Testis (tissue), 3 donors: ENCODE results near the gene ALDH1A2. TPM values are rescaled to one million over a fixed set of nuclear protein-coding genes. Genes with fewer than 3 reads are reported as not detected.

Experiments used
- DNase-seq: peaks from one replicate; pipeline ENCODE4 v3.0.0-alpha.2; 2019
- H3K27ac ChIP-seq, 2 donors: fragments of 200-600 bp; sonication (generic); one replicate each; pipeline ENCODE4 v1.5.1; 2019
- H3K27me3 ChIP-seq: fragments of 200-600 bp; sonication (generic); one replicate; pipeline ENCODE4 v1.5.1; 2019
- H3K36me3 ChIP-seq: fragments of 200-600 bp; sonication (generic); one replicate; pipeline ENCODE4 v1.5.1; 2017; ENCODE audit warnings: low read depth; ENCODE audit errors: missing control alignments
- H3K4me1 ChIP-seq: fragments of 200-600 bp; sonication (generic); one replicate; pipeline ENCODE4 v1.5.1; 2019
- H3K4me3 ChIP-seq, 2 donors: fragments of 200-600 bp; sonication (generic); one replicate each; pipeline ENCODE4 v1.5.1; 2017 to 2019
- H3K9me3 ChIP-seq: fragments of 200-600 bp; sonication (generic); one replicate; pipeline ENCODE4 v1.5.1; 2017
- POLR2A ChIP-seq: fragments of 450-650 bp; IDR thresholded peaks from one replicate; pipeline ENCODE4 v1.6.1; 2017; ENCODE audit warnings: antibody characterized with exemption, mild to moderate bottlenecking, moderate library complexity
- WGBS, 2 donors: methylation state at CpG; one replicate each; pipeline ENCODE4 v1.1.5; 2018; 5-methylcytosine and 5-hydroxymethylcytosine counted together
- intact Hi-C: fragments of 100-400 bp; cut with DNase I; formaldehyde crosslinking; loops from one replicate; pipeline ENCODE4 v1.15.1; 2023; ENCODE audit warnings: low total_unique reads
- polyA plus RNA-seq: library from polyadenylated mRNA; stranded (reverse); fragments of 350-450 nt; fragmentation: Illumina TruSeq; extraction: RNeasy Lipid Tissue Mini Kit (QIAGEN cat#74804); gene quantifications from one replicate; pipeline ENCODE4 v1.2.3, GENCODE V29; 2014; ENCODE audit warnings: low read depth, low replicate concordance; ENCODE audit not compliant: insufficient read depth
- total RNA-seq, 2 donors: library from RNA; depleted of rRNA; stranded (reverse); fragments of >200 nt; gene quantifications; one replicate each; pipeline ENCODE4 v1.2.3, GENCODE V29; 2016
- TF ChIP-seq, protein P1 (sequence below), 3 experiments: fragments of 450-650 bp in 2 of 3; fragments of 200-600 bp in 1 of 3; sonication (generic) in 1 of 3; IDR thresholded peaks; one replicate each; pipeline ENCODE4 v1.5.1; 2016 to 2019; ENCODE audit warnings: antibody characterized with exemption in 3 of 3, mild to moderate bottlenecking in 2 of 3, moderate library complexity in 1 of 3

The ALDH1A2 gene
- total and polyA plus RNA-seq, 3 donors from 2014 or later, result 71.2 to 210 (median 91.2) TPM

DNA sequence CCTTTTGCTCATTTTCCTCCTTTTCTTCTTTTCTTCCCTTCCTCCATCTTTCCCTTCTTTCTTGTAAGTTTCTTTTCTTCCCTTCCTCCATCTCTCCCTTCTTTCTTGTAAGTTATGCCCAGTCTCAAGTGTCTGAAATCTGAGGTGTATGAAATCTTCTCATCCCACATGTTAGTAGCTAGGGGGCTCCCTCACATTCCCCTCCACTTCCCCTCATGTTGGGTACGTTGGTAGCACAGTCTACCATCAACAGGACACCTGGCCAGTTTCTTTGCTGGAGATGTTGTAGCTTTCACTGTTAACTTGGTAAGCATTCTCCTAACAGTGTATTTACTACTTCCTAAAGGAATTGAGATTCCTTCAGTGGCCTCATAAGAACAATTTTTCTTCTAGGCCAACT, 133.9 kb downstream of the ALDH1A2 start:
- Histone ChIP-seq H3K27ac (no peak overlapping the region), H3K4me1 (no peaks in the 10 kb centered on the region), H3K9me3 (no peaks in the 10 kb centered on the region), H3K27me3 (no peaks in the 10 kb centered on the region), H3K4me3 (no peak overlapping the region), H3K36me3 (no peaks in the 10 kb centered on the region)
- no peak for DNase-seq
- WGBS, 2 donors, result 85% methylated on average over 1 of the region's 1 CpG
- TF ChIP-seq, protein P1, sequence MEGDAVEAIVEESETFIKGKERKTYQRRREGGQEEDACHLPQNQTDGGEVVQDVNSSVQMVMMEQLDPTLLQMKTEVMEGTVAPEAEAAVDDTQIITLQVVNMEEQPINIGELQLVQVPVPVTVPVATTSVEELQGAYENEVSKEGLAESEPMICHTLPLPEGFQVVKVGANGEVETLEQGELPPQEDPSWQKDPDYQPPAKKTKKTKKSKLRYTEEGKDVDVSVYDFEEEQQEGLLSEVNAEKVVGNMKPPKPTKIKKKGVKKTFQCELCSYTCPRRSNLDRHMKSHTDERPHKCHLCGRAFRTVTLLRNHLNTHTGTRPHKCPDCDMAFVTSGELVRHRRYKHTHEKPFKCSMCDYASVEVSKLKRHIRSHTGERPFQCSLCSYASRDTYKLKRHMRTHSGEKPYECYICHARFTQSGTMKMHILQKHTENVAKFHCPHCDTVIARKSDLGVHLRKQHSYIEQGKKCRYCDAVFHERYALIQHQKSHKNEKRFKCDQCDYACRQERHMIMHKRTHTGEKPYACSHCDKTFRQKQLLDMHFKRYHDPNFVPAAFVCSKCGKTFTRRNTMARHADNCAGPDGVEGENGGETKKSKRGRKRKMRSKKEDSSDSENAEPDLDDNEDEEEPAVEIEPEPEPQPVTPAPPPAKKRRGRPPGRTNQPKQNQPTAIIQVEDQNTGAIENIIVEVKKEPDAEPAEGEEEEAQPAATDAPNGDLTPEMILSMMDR (IDR thresholded peaks at IDR 0.05), result no peak
- no peak for TF ChIP-seq POLR2A
- intact Hi-C loops, result no loop called here

DNA sequence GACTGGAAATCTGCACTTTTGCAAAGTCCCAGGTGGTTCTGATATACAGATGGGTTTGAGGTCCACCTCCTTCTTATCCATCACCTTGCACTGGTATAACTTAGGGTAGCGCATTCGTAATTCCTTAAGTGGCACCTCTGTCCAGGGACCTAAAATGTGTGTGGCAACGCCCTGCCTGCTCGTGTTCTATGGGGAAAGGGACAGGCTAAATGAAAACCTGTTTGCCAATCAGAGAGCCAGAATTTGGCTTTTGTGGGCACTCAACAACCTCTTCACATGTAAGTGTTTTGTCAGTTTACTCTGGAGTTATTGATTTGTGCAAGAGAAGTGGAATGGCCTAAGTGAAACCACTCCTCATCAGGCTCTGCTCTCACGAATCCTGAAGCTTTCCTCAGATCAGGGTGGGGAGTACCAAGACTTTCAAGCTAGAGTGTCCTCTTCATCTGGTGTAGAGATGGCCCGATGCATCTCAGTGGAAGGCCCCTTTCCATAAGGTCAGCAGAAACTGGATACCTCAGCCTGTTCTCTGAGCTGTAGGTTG, 138.3 kb downstream of the ALDH1A2 start:
- Histone ChIP-seq H3K36me3 (no peaks in the 10 kb centered on the region), H3K27ac (no peak overlapping the region), H3K9me3 (no peaks in the 10 kb centered on the region), H3K4me1 (peaks cover 16% of the 10 kb centered on the region), H3K27me3 (no peaks in the 10 kb centered on the region), H3K4me3 (no peak overlapping the region)
- WGBS, 2 donors, result 95 to 98% methylated on average over 6 of the region's 6 CpGs
- intact Hi-C loops, result no loop called here
- no peak for TF ChIP-seq POLR2A
- TF ChIP-seq, protein P1 (IDR thresholded peaks at IDR 0.05), result no peak
- DNase-seq, result no peak

DNA sequence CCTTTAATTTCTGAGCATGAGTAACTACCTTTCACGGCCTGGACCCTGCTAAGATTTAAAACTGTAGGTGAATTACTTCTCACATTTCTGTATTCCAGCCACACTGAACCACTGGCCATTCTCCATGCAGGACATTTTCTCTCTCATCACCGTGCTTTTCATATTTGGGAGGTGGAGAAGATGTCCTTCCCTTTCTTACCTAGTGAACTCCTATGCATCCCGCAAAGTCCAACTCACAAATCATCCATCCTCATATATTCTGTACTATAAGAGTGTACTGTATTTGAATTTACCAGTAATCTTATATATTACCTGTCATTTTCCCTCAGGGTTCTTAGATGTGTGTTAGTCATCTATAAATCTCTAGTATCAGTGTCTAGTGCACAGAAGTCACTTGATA, 139.9 kb downstream of the ALDH1A2 start:
- intact Hi-C loops, result no loop called here
- H3K4me3 ChIP-seq, result no peak overlapping the region
- H3K4me1 ChIP-seq, result peaks cover 16% of the 10 kb centered on the region
- TF ChIP-seq, protein P1 (IDR thresholded peaks at IDR 0.05), result no peak
- no peak for TF ChIP-seq POLR2A
- no peaks in the 10 kb centered on the region for H3K27me3 ChIP-seq
- no peak overlapping the region for H3K27ac ChIP-seq
- H3K36me3 ChIP-seq, result no peaks in the 10 kb centered on the region
- no peaks in the 10 kb centered on the region for H3K9me3 ChIP-seq
- 92 to 96% methylated on average over 3 of the region's 3 CpGs for WGBS, 2 donors
- DNase-seq, result no peak

DNA sequence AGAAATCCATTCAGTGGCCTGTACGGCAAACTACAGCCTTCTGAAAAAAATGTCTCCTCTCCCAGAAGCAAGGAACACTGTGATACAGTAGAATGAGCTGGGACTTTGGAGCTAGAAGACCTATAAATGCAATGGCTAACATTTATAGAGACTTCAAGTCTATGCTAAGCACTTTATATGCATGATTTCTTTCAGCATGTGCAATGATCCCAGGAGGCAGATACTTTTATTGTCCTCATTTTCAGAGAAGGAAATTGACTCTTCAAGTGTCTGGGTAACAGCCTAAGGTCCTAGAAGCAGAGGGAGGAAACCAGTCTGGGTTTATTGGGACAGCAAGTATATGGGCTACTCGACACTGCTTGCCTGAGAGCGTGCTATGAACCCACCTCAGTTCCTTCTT, 140.9 kb downstream of the ALDH1A2 start:
- intact Hi-C loops, result no loop called here
- Histone ChIP-seq H3K9me3 (no peaks in the 10 kb centered on the region), H3K27me3 (no peaks in the 10 kb centered on the region), H3K36me3 (no peaks in the 10 kb centered on the region), H3K4me1 (peaks cover 16% of the 10 kb centered on the region), H3K27ac (no peak overlapping the region), H3K4me3 (no peak overlapping the region)
- DNase-seq, result no peak
- TF ChIP-seq POLR2A, result no peak
- WGBS, 2 donors, result 76 to 79% methylated on average over 3 of the region's 3 CpGs

DNA sequence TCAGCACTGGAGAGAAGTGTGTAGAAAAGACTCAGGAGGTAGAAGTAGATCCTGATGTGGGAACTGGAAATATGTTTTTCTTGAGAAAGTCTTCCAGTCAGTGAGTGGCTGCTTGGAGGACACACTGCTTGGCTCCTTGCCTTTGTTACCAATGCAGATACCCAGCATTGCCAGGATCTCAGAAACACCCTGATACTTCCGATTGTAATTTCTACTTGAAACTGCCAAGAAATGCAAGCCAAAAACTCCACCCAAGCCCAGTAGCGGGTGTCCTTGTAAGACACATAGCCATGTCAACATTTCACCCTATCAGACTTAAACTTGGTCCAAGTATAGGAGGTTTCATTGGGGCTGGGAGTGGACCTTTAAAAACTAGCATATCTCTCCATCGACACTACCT, 141.8 kb downstream of the ALDH1A2 start:
- intact Hi-C loops, result no loop called here
- Histone ChIP-seq H3K4me1 (peaks cover 16% of the 10 kb centered on the region), H3K27me3 (no peaks in the 10 kb centered on the region), H3K27ac (peak overlapping the region in 1 of 2 donors; percentile 56), H3K9me3 (no peaks in the 10 kb centered on the region), H3K36me3 (no peaks in the 10 kb centered on the region), H3K4me3 (no peak overlapping the region)
- DNase-seq, result peak; percentile 27
- 35 to 38% methylated on average over 3 of the region's 3 CpGs for WGBS, 2 donors
- TF ChIP-seq, protein P1 (IDR thresholded peaks at IDR 0.05), result no peak
- TF ChIP-seq POLR2A, result no peak
